ENCODE results near the gene STK11IP. TPM values are rescaled to one million over a fixed set of nuclear protein-coding genes. Genes with fewer than 3 reads are reported as not detected.
"Not testable (repeated sequence)": the region's sequence is repeated elsewhere in the genome, so short reads cannot be mapped to it uniquely, and the experiment has no call there.

Gene STK11IP
- total and polyA plus RNA-seq, 2 of the 4 experiments (the other 2 are of a cell fraction), result 14.5 to 19.7 TPM

GRCh38 chr2:219650426-219651248 lies 53.0 kb downstream of the STK11IP start (continued):
- TF ChIP-seq CTCF (conservative IDR thresholded peaks at IDR 0.05; ENCODE audit: low read depth, low read length), result no peak

- peaks cover 23% of the 10 kb centered on the region for H3K27me3 ChIP-seq (ENCODE audit: control insufficient read depth, insufficient read depth, low read length)
- H3K4me1 ChIP-seq (ENCODE audit: control insufficient read depth, insufficient read depth, low read length); H3K36me3 ChIP-seq (ENCODE audit: control insufficient read depth, insufficient read depth, low read length); H4K91ac ChIP-seq (ENCODE audit: insufficient read depth, low read depth, low read length); H2AK5ac ChIP-seq (ENCODE audit: low read depth, low read length); dilution Hi-C loops (cut with HindIII; ENCODE audit: low sequenced_read_pairs, unreplicated experiment); H3K79me1 ChIP-seq (ENCODE audit: low read depth in 1 of 2, low read length in 2 of 2); H2BK5ac ChIP-seq (ENCODE audit: low read depth, low read length, poor library complexity, severe bottlenecking); H3K9me3 ChIP-seq (ENCODE audit: control insufficient read depth, insufficient read depth, low read length); H3K27ac ChIP-seq (ENCODE audit: insufficient read depth, low read length); ATAC-seq (ENCODE audit: low read depth); DNase-seq; H3K4me3 ChIP-seq (ENCODE audit: insufficient read depth, low read depth, low read length); H2BK120ac ChIP-seq (ENCODE audit: low read depth, low read length); H3K18ac ChIP-seq (ENCODE audit: low read depth, low read length); H2BK15ac ChIP-seq (ENCODE audit: low read depth, low read length); H3K23ac ChIP-seq (ENCODE audit: low read depth, low read length); H3K56ac ChIP-seq (ENCODE audit: extremely low read depth, insufficient read depth, low read length); H3K4me2 ChIP-seq (ENCODE audit: low read depth, low read length); H3K14ac ChIP-seq (replicated peaks; ENCODE audit: low read depth, low read length); H2BK20ac ChIP-seq (ENCODE audit: low read depth, low read length); H4K20me1 ChIP-seq (ENCODE audit: insufficient read depth, low read length); in situ Hi-C loops (cut with MboI; ENCODE audit: low sequenced_read_pairs); H2AFZ ChIP-seq (replicated peaks; ENCODE audit: low read length, poor library complexity); H3K9ac ChIP-seq (ENCODE audit: low read depth, low read length); H4K8ac ChIP-seq (ENCODE audit: low read depth in 2 of 2, low read length in 2 of 2); H2AK9ac ChIP-seq (replicated peaks; ENCODE audit: low read depth, low read length, poor library complexity); BruUV-seq (replicated peaks); H3K4ac ChIP-seq (ENCODE audit: low read depth, low read length); H4K5ac ChIP-seq (ENCODE audit: low read depth, low read length); POLR2A ChIA-PET (ENCODE audit: unreplicated experiment); intact Hi-C loops (cut with micrococcal nuclease); H3K9me1 ChIP-seq (ENCODE audit: insufficient read depth, low read length): not testable (repeated sequence)
- CTCF ChIA-PET, result interaction anchor here (1.0 to 2.0 kb wide), 2 partner anchors 9 to 19 kb away, joined by 4 to 5 read pairs; no protein-coding TSS in a partner anchor
- no CpG with 5 or more reads among the region's 6 CpGs for WGBS, 2 experiments (ENCODE audit: extremely low coverage in 2 of 2, insufficient read length in 1 of 2)
Observed at GRCh38 chr2:219651656-219652055, 54.0 kb downstream of the STK11IP start.

All from IMR-90 (cell line).